HG02642 (cell line): ENCODE data around the gene CLNK.
"Not testable (repeated sequence)": the region's sequence is repeated elsewhere in the genome, so short reads cannot be mapped to it uniquely, and the experiment has no call there.

Experiments used
- ATAC-seq: cut with Tn5 transposase; IDR thresholded peaks from one replicate; pipeline ENCODE4 v1.9.1; 2021; ENCODE audit warnings: mild to moderate bottlenecking; ENCODE audit not compliant: unreplicated experiment, poor library complexity

The CLNK gene

GRCh38 chr4:10620935-10621488 lies 63.6 kb downstream of the CLNK start:
- ATAC-seq = no peak

- no peak for ATAC-seq
These were observed 64.7 kb downstream of the CLNK start for GRCh38 chr4:10619855-10620254.

GRCh38 chr4:10619220-10619619 lies 65.3 kb downstream of the CLNK start:
- ATAC-seq = no peak

- not testable (repeated sequence) for ATAC-seq
These were observed 69.6 kb downstream of the CLNK start for GRCh38 chr4:10614926-10615325.

- no peak for ATAC-seq
These were observed 70.6 kb downstream of the CLNK start for GRCh38 chr4:10613926-10614478.

GRCh38 chr4:10612476-10612875 lies 72.1 kb downstream of the CLNK start:
- no peak for ATAC-seq

- ATAC-seq = no peak
These were observed 72.9 kb downstream of the CLNK start for GRCh38 chr4:10611673-10612072.

GRCh38 chr4:10608501-10609219 lies 75.9 kb downstream of the CLNK start:
- no peak for ATAC-seq

GRCh38 chr4:10607206-10607605 lies 77.4 kb downstream of the CLNK start:
- no peak for ATAC-seq

GRCh38 chr4:10606483-10607155 lies 77.9 kb downstream of the CLNK start:
- no peak for ATAC-seq

GRCh38 chr4:10605746-10606482 lies 78.7 kb downstream of the CLNK start:
- no peak for ATAC-seq

- ATAC-seq = no peak
These were observed 79.5 kb downstream of the CLNK start for GRCh38 chr4:10605031-10605430.

GRCh38 chr4:10599574-10599973 lies 85.0 kb downstream of the CLNK start:
- ATAC-seq = no peak

GRCh38 chr4:10598829-10599228 lies 85.7 kb downstream of the CLNK start:
- ATAC-seq = no peak

GRCh38 chr4:10596586-10597290 lies 87.8 kb downstream of the CLNK start:
- no peak for ATAC-seq

GRCh38 chr4:10593130-10593529 lies 91.4 kb downstream of the CLNK start:
- ATAC-seq = no peak

GRCh38 chr4:10590896-10591295 lies 93.7 kb downstream of the CLNK start:
- ATAC-seq = no peak

- no peak for ATAC-seq
These were observed 94.8 kb downstream of the CLNK start for GRCh38 chr4:10589799-10590198.

GRCh38 chr4:10589321-10589720 lies 95.2 kb downstream of the CLNK start:
- no peak for ATAC-seq

GRCh38 chr4:10587697-10588096 lies 96.9 kb downstream of the CLNK start:
- ATAC-seq = no peak
